Measurements from ENCODE around the gene KLHL2. TPM values are rescaled to one million over a fixed set of nuclear protein-coding genes. Genes with fewer than 3 reads are reported as not detected.
"Not testable (repeated sequence)": the region's sequence is repeated elsewhere in the genome, so short reads cannot be mapped to it uniquely, and the experiment has no call there.

Gene KLHL2
- total RNA-seq, 1 donor from 2014 or later: 31.4 TPM

GRCh38 chr4:165199722-165200121 lies 7.6 kb upstream of the KLHL2 start:
- peak; percentile 40 for DNase-seq (ENCODE audit: low read depth)

- DNase-seq (ENCODE audit: low read depth): no peak
Measured at GRCh38 chr4:165201806-165202205, 5.6 kb upstream of the KLHL2 start.

GRCh38 chr4:165203541-165204461 lies 3.6 kb upstream of the KLHL2 start:
- DNase-seq (ENCODE audit: low read depth): no peak

- DNase-seq (ENCODE audit: low read depth): no peak
Measured at GRCh38 chr4:165204462-165204830, 2.9 kb upstream of the KLHL2 start.

GRCh38 chr4:165207016-165207430 lies 338 bp upstream of the KLHL2 start:
- DNase-seq (ENCODE audit: low read depth): peak; percentile 40

GRCh38 chr4:165208221-165208652 lies 876 bp downstream of the KLHL2 start:
- no peak for DNase-seq (ENCODE audit: low read depth)

GRCh38 chr4:165208741-165209388 lies 1.5 kb downstream of the KLHL2 start:
- DNase-seq (ENCODE audit: low read depth): no peak

GRCh38 chr4:165209796-165210195 lies 2.4 kb downstream of the KLHL2 start:
- DNase-seq (ENCODE audit: low read depth): no peak

- no peak for DNase-seq (ENCODE audit: low read depth)
Measured at GRCh38 chr4:165210566-165210965, 3.2 kb downstream of the KLHL2 start.

- not testable (repeated sequence) for DNase-seq (ENCODE audit: low read depth)
Measured at GRCh38 chr4:165212647-165213046, 5.3 kb downstream of the KLHL2 start.

- not testable (repeated sequence) for DNase-seq (ENCODE audit: low read depth)
Measured at GRCh38 chr4:165213404-165213803, 6.0 kb downstream of the KLHL2 start.

GRCh38 chr4:165213991-165214709 lies 6.8 kb downstream of the KLHL2 start:
- DNase-seq (ENCODE audit: low read depth): not testable (repeated sequence)

GRCh38 chr4:165215034-165215751 lies 7.8 kb downstream of the KLHL2 start:
- DNase-seq (ENCODE audit: low read depth): peak; percentile 75

GRCh38 chr4:165215761-165216487 lies 8.6 kb downstream of the KLHL2 start:
- DNase-seq (ENCODE audit: low read depth): not testable (repeated sequence)

- no peak for DNase-seq (ENCODE audit: low read depth)
Measured at GRCh38 chr4:165217325-165217724, 10.0 kb downstream of the KLHL2 start.

GRCh38 chr4:165221306-165221705 lies 13.9 kb downstream of the KLHL2 start:
- DNase-seq (ENCODE audit: low read depth): not testable (repeated sequence)

GRCh38 chr4:165221993-165222650 lies 14.8 kb downstream of the KLHL2 start:
- not testable (repeated sequence) for DNase-seq (ENCODE audit: low read depth)

GRCh38 chr4:165222651-165222994 lies 15.3 kb downstream of the KLHL2 start:
- peak; percentile 83 for DNase-seq (ENCODE audit: low read depth)

- not testable (repeated sequence) for DNase-seq (ENCODE audit: low read depth)
Measured at GRCh38 chr4:165227401-165227800, 20.0 kb downstream of the KLHL2 start.
